GM19395 (cell line): ENCODE data around the gene ZAP70.

Experiments
- ATAC-seq: cut with Tn5 transposase; IDR thresholded peaks from one replicate; pipeline ENCODE4 v1.9.1; 2021; ENCODE audit warnings: mild to moderate bottlenecking, moderate library complexity; ENCODE audit not compliant: unreplicated experiment

The ZAP70 gene

GRCh38 chr2:97732436-97733340 lies 19.3 kb downstream of the ZAP70 start:
- no peak for ATAC-seq

GRCh38 chr2:97733341-97734035 lies 20.1 kb downstream of the ZAP70 start:
- no peak for ATAC-seq

- ATAC-seq: no peak
Observed at GRCh38 chr2:97734061-97735051, 21.0 kb downstream of the ZAP70 start.

- ATAC-seq: no peak
Observed at GRCh38 chr2:97735161-97735561, 21.8 kb downstream of the ZAP70 start.

GRCh38 chr2:97736185-97736584 lies 22.8 kb downstream of the ZAP70 start:
- no peak for ATAC-seq

- ATAC-seq: no peak
Observed at GRCh38 chr2:97736608-97737330, 23.4 kb downstream of the ZAP70 start.

GRCh38 chr2:97737421-97738178 lies 24.2 kb downstream of the ZAP70 start:
- ATAC-seq: no peak

- ATAC-seq: no peak
Observed at GRCh38 chr2:97738179-97739019, 25.0 kb downstream of the ZAP70 start.

- ATAC-seq: no peak
Observed at GRCh38 chr2:97739020-97739892, 25.9 kb downstream of the ZAP70 start.

GRCh38 chr2:97739893-97740245 lies 26.5 kb downstream of the ZAP70 start:
- ATAC-seq: no peak

GRCh38 chr2:97740590-97741182 lies 27.3 kb downstream of the ZAP70 start:
- ATAC-seq: no peak

- ATAC-seq: no peak
Observed at GRCh38 chr2:97741251-97741650, 27.9 kb downstream of the ZAP70 start.

GRCh38 chr2:97741686-97742085 lies 28.3 kb downstream of the ZAP70 start:
- ATAC-seq: no peak

- ATAC-seq: no peak
Observed at GRCh38 chr2:97742381-97742847, 29.0 kb downstream of the ZAP70 start.

GRCh38 chr2:97743913-97744312 lies 30.5 kb downstream of the ZAP70 start:
- no peak for ATAC-seq

GRCh38 chr2:97745474-97746174 lies 32.2 kb downstream of the ZAP70 start:
- ATAC-seq: no peak

GRCh38 chr2:97747285-97747684 lies 33.9 kb downstream of the ZAP70 start:
- no peak for ATAC-seq
